ENCODE data around the gene VTI1B.
"Not testable (repeated sequence)": the region's sequence is repeated elsewhere in the genome, so short reads cannot be mapped to it uniquely, and the experiment has no call there.

The VTI1B gene

GRCh38 chr14:67626131-67626530 lies 48.3 kb downstream of the VTI1B start:
- DNase-seq = not testable (repeated sequence)

- no peak for DNase-seq
Measured at GRCh38 chr14:67623114-67623513, 51.3 kb downstream of the VTI1B start.

- no peak for DNase-seq
Measured at GRCh38 chr14:67622675-67623074, 51.8 kb downstream of the VTI1B start.

- DNase-seq = peak; percentile 37
Measured at GRCh38 chr14:67620217-67620785, 54.1 kb downstream of the VTI1B start.

GRCh38 chr14:67619446-67620216 lies 54.8 kb downstream of the VTI1B start, which contains the start of gene ARG2:
Gene ARG2 (plus strand): TSS chr14:67619920. CDS start chr14:67619978, 58 bp downstream.
- DNase-seq = peak; percentile 98

GRCh38 chr14:67618617-67619063 lies 55.8 kb downstream of the VTI1B start:
- DNase-seq = peak; percentile 61

GRCh38 chr14:67610491-67610890 lies 63.9 kb downstream of the VTI1B start:
- no peak for DNase-seq

- no peak for DNase-seq
Measured at GRCh38 chr14:67609642-67610310, 64.7 kb downstream of the VTI1B start.

GRCh38 chr14:67607646-67608045 lies 66.8 kb downstream of the VTI1B start:
- DNase-seq = no peak

GRCh38 chr14:67602995-67603545 lies 71.4 kb downstream of the VTI1B start:
- DNase-seq = no peak

GRCh38 chr14:67602076-67602475 lies 72.4 kb downstream of the VTI1B start:
- no peak for DNase-seq

- not testable (repeated sequence) for DNase-seq
Measured at GRCh38 chr14:67600562-67600974, 73.9 kb downstream of the VTI1B start.

- DNase-seq = peak; percentile 91
Measured at GRCh38 chr14:67599698-67600561, 74.5 kb downstream of the VTI1B start, which contains the start of gene PIGH. Gene PIGH (minus strand): TSS chr14:67600268. CDS start chr14:67600203, 65 bp downstream.

Data from NCI-H345 (cell line).